Spleen (tissue), 7 donors: ENCODE results near the gene MSANTD4.

Source experiments
- POLR2A ChIP-seq, 3 donors: fragments of 450-650 bp; IDR thresholded peaks; one replicate each; pipeline ENCODE4 v1.5.1; 2017; ENCODE audit warnings: antibody characterized with exemption in 3 of 3, mild to moderate bottlenecking in 1 of 3
- POLR2AphosphoS5 ChIP-seq, 3 donors: sonication (generic); formaldehyde crosslinking; IDR thresholded peaks; one replicate each; pipeline ENCODE4 v1.5.1; 2017; ENCODE audit warnings: antibody characterized with exemption in 3 of 3
- TF ChIP-seq, protein P1 (sequence below), 11 experiments: fragments of 200-600 bp in 7 of 11; fragments of 450-650 bp in 4 of 11; sonication (generic) in 4 of 11; IDR thresholded peaks in 8 of 11; conservative IDR thresholded peaks in 3 of 11; 1 replicate in 7 of 11; 2 replicates in 4 of 11; pipeline versions ENCODE4 v1.4.0 to v1.8.0; 2016 to 2021; ENCODE audit warnings: antibody characterized with exemption in 11 of 11, inconsistent platforms in 4 of 11, mild to moderate bottlenecking in 1 of 11
- donor health status: DM: no; HTN: no; CAD: no; lungs with moderate emphysema.
- donor health status: DM: no; HTN: no; CAD: no.
- donor health status: DM: no; HTN: no; CAD: no.

DNA sequence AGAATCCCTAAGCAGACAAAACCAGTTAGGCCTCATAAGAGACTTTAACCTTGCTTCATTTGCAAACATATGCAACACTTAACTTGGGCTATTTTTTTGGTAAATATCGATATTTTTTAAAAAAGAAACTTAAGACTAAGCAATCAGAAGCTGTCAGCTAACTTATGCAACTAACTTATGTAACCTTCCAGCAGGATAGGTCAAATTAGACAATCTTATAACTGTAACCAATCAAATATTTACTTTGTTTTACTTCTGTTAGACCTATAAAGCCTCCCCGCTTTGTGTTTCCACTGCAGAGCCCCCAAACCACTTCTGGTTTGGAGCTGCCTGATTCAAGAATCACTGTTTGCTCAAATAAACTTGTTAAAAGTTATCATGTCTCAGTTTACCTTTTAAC is 8.0 kb downstream of the MSANTD4 start:
- TF ChIP-seq, protein P1, sequence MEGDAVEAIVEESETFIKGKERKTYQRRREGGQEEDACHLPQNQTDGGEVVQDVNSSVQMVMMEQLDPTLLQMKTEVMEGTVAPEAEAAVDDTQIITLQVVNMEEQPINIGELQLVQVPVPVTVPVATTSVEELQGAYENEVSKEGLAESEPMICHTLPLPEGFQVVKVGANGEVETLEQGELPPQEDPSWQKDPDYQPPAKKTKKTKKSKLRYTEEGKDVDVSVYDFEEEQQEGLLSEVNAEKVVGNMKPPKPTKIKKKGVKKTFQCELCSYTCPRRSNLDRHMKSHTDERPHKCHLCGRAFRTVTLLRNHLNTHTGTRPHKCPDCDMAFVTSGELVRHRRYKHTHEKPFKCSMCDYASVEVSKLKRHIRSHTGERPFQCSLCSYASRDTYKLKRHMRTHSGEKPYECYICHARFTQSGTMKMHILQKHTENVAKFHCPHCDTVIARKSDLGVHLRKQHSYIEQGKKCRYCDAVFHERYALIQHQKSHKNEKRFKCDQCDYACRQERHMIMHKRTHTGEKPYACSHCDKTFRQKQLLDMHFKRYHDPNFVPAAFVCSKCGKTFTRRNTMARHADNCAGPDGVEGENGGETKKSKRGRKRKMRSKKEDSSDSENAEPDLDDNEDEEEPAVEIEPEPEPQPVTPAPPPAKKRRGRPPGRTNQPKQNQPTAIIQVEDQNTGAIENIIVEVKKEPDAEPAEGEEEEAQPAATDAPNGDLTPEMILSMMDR (IDR thresholded peaks at IDR 0.05 in 8 of 11, conservative IDR thresholded peaks at IDR 0.05 in 3 of 11) = no peak
- TF ChIP-seq POLR2A (IDR thresholded peaks at IDR 0.05) (no peak), POLR2AphosphoS5 (IDR thresholded peaks at IDR 0.05) (no peak)
